AG04449 (cell line): ENCODE data around the gene PBLD.

Source experiments
- CTCF ChIA-PET: fragments of 350-600 bp; formaldehyde crosslinking; extraction: SDS; loops from one replicate; lab custom pipeline; 2021; ENCODE audit warnings: antibody characterized with exemption; lab: Yijun Ruan, JAX
- POLR2A ChIA-PET: fragments of 400-600, 350-600 bp; formaldehyde crosslinking; extraction: SDS; loops from one replicate; lab custom pipeline; 2020; ENCODE audit warnings: antibody characterized with exemption, inconsistent platforms; lab: Yijun Ruan, JAX
- DNase-seq: peaks from one replicate; pipeline ENCODE4 v3.0.0-alpha.2; 2010; ENCODE audit warnings: low read depth, low spot score
- H3K4me3 ChIP-seq: 2 replicates; pipeline ENCODE4 v1.5.1; 2011; ENCODE audit warnings: low read depth, mild to moderate bottlenecking, control low read depth, low read length
- CTCF ChIP-seq: IDR thresholded peaks from one replicate; pipeline ENCODE4 v1.5.1; 2011; ENCODE audit warnings: mild to moderate bottlenecking, moderate library complexity, low read length, control low read depth, inconsistent platforms; ENCODE audit not compliant: insufficient read depth; ENCODE audit errors: missing control alignments

The PBLD gene

GRCh38 chr10:68345621-68346020, 12.9 kb upstream of the PBLD start:
- no peak for TF ChIP-seq CTCF
- H3K4me3 ChIP-seq, result no peak overlapping the region
- ChIA-PET CTCF (interaction anchor here (1.0 to 1.2 kb wide), 2 partner anchors 25 to 552 kb away, joined by 3 read pairs; no protein-coding TSS in a partner anchor), POLR2A (no interaction called here)
- DNase-seq, result no peak

DNA sequence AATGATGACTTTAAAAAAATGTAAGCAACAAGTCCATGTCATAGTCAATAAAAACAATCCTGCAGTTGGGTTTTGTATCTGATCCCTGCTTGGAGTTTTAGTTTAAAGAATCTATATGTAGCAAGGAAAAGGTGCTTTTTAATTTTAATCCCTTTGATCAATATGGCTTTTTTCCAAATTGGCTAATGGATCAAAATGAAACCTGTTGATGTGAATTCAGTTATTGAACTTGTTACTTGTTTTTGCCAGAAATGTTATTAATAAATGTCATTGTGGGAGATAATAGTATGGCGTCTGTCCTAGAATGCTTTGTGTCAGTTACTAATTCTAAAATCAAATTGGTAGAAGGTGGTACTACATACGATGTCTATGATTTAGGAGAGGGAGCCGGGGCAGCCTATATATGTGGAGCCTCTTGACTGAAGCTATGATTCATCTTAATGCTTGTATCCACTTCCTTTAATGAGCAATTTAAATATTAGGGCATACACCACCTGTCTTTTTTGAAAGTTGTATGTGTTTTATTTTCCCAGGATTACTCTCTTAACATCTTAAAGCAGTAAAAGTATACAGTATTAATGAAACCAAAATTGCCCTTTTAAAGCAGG, 10.3 kb upstream of the PBLD start:
- POLR2A ChIA-PET, result no interaction called here
- DNase-seq, result no peak
- H3K4me3 ChIP-seq, result no peak overlapping the region
- CTCF ChIA-PET, result interaction anchor here (1.0 kb wide), 1 partner anchor 9 kb away, joined by 4 read pairs; no protein-coding TSS in a partner anchor
- no peak for TF ChIP-seq CTCF

- CTCF ChIA-PET, result interaction anchor here (1.3 to 2.2 kb wide), 2 partner anchors 8 to 126 kb away, joined by 4 to 18 read pairs; no protein-coding TSS in a partner anchor
- no peak for TF ChIP-seq CTCF
- DNase-seq, result no peak
- H3K4me3 ChIP-seq, result no peak overlapping the region
- POLR2A ChIA-PET, result no interaction called here
Measured at GRCh38 chr10:68340358-68341080, 7.8 kb upstream of the PBLD start.

GRCh38 chr10:68336754-68337351, 4.1 kb upstream of the PBLD start:
- no peak for TF ChIP-seq CTCF
- H3K4me3 ChIP-seq, result no peak overlapping the region
- ChIA-PET CTCF (no interaction called here), POLR2A (no interaction called here)
- no peak for DNase-seq

DNA sequence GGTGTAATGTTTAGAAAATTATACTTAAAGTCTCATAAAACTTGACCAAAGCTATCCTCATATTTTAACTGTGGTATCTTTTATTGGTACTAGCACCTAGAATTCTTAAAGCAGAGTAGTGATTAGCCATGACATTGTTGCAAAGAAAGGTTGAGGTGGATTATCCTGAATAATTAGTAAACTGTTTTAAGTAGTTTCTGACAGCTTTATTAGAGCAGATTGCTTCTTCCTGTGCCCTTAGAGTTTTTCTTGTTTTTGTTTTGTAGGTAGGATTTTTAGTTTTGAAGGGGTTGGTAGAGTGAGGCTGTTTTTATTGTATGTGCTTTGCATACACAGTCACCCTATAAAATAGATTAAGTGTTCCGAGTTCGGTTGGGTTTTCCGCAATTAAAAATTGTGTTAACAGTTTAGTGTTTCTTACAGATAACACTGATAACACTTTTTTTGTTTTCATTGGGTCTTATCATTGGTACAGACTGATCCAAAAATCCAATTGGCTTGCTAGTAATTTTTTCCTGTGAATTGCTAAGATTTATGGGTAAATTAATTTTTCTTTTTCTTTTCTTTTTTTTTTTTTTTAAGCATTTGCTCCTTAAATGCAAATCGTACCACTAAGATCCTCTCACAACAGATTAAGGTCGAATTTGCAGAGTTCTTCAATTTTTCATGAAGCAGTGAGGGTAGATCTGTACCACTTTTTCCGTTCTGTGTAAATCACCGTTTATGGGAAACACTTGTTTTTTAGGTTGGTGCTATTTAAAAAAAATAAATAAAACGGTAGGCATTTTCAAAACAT, 2.1 kb upstream of the PBLD start:
- ChIA-PET CTCF (interaction anchor here (1.2 to 4.9 kb wide), 3 partner anchors 14 to 480 kb away, joined by 3 to 33 read pairs (median 8); no protein-coding TSS in a partner anchor), POLR2A (no interaction called here)
- TF ChIP-seq CTCF, result no peak
- peak overlapping the region; percentile 91 for H3K4me3 ChIP-seq
- no peak for DNase-seq
